HEK293 (cell line): ENCODE results near the gene SLC39A11.

Source experiments
- ATF2 ChIP-seq: fragments of 450-650 bp; formaldehyde crosslinking; IDR thresholded peaks from 2 replicates; pipeline ENCODE4 v1.5.1; 2016; ENCODE audit warnings: missing biosample characterization, missing genetic modification characterization, low read depth
- ZNF121 ChIP-seq: fragments of 450-650 bp; formaldehyde crosslinking; IDR thresholded peaks from 2 replicates; pipeline ENCODE4 v1.5.1; 2016; ENCODE audit warnings: missing biosample characterization, missing genetic modification characterization
- ZNF521 ChIP-seq: fragments of 450-650 bp; formaldehyde crosslinking; IDR thresholded peaks from 2 replicates; pipeline ENCODE4 v1.5.1; 2017; ENCODE audit warnings: missing biosample characterization, mild to moderate bottlenecking, missing genetic modification characterization

GRCh38 chr17:72699545-72699944, 392.9 kb downstream of the SLC39A11 start:
- TF ChIP-seq ATF2 (tag by site-specific recombination) (no peak), ZNF121 (tag by site-specific recombination) (no peak), ZNF521 (no peak)
